Lung (tissue), 12 donors: Measurements from ENCODE around the gene SDK1. TPM values are rescaled to one million over a fixed set of nuclear protein-coding genes. Genes with fewer than 3 reads are reported as not detected.

Source experiments
- ATAC-seq: fragments of 200-7000 bp; cut with Tn5 transposase; one replicate; pipeline ENCODE4 v1.9.1; 2020; ENCODE audit warnings: moderate number of reproducible peaks; ENCODE audit not compliant: insufficient read depth, low FRiP score
- DNase-seq, 3 donors: peaks; one replicate each; pipeline ENCODE4 v3.0.0-alpha.2; 2013 to 2017
- H3K27ac ChIP-seq, 2 donors: one replicate each; pipeline ENCODE4 v1.5.1; 2013; ENCODE audit warnings: mild to moderate bottlenecking in 2 of 2, moderate library complexity in 2 of 2, control low read depth in 1 of 2, inconsistent platforms in 1 of 2, low read depth in 1 of 2, low read length in 1 of 2
- H3K27me3 ChIP-seq, 3 donors: one replicate each; pipeline ENCODE4 v1.5.1; 2013; ENCODE audit warnings: low read length in 2 of 3; ENCODE audit not compliant: control insufficient read depth in 3 of 3, insufficient read depth in 3 of 3
- H3K36me3 ChIP-seq, 4 donors: one replicate each; pipeline ENCODE4 v1.5.1; 2013; ENCODE audit warnings: low read length in 4 of 4, mild to moderate bottlenecking in 1 of 4, moderate library complexity in 1 of 4; ENCODE audit not compliant: control insufficient read depth in 4 of 4, insufficient read depth in 4 of 4
- H3K4me1 ChIP-seq, 5 donors: one replicate each; pipeline ENCODE4 v1.5.1; 2013; ENCODE audit warnings: low read length in 5 of 5, mild to moderate bottlenecking in 2 of 5, moderate library complexity in 1 of 5; ENCODE audit not compliant: control insufficient read depth in 5 of 5, insufficient read depth in 5 of 5
- H3K4me3 ChIP-seq: one replicate; pipeline ENCODE4 v1.5.1; 2013; ENCODE audit warnings: mild to moderate bottlenecking, control low read depth, moderate library complexity
- H3K9ac ChIP-seq, 2 donors: one replicate each; pipeline ENCODE4 v1.5.1; 2013; ENCODE audit warnings: low read length in 2 of 2, control low read depth in 1 of 2; ENCODE audit not compliant: insufficient read depth in 1 of 2
- H3K9me3 ChIP-seq, 4 donors: one replicate each; pipeline ENCODE4 v1.5.1; 2013; ENCODE audit warnings: low read length in 3 of 4, mild to moderate bottlenecking in 1 of 4, moderate library complexity in 1 of 4; ENCODE audit not compliant: control insufficient read depth in 4 of 4, insufficient read depth in 3 of 4
- CTCF ChIP-seq: IDR thresholded peaks from 2 replicates; pipeline ENCODE4 v1.5.1; 2012; ENCODE audit warnings: mild to moderate bottlenecking; ENCODE audit errors: control extremely low read depth, extremely low read depth
- WGBS, 2 donors: extraction: QIAGEN DNeasy Blood & Tissue Kit; methylation state at CpG; one replicate each; pipeline ENCODE4 v1.1.7; 2013; 5-methylcytosine and 5-hydroxymethylcytosine counted together
- polyA plus RNA-seq, 2 donors: library from polyadenylated mRNA; stranded (reverse); fragments of 200-250 nt; gene quantifications; one replicate each; pipeline ENCODE4 v1.2.1, GENCODE V29; 2013
- total RNA-seq, 2 donors: library from RNA; depleted of rRNA in 1 of 2; stranded (reverse); fragments of >200 nt in 1 of 2; gene quantifications; one replicate each; pipeline ENCODE4 v1.2.1, GENCODE V29; 2014 to 2021
- donor health status: control.
- donor health status: control.
- donor health status: Bipolar disorder and iron deficiency.
- donor health status: healthy.
- donor health status: DM: yes; HTN: yes; CAD: no.

The SDK1 gene
- total and polyA plus RNA-seq, 4 donors = 3.7 to 30.1 (median 12.7) TPM

GRCh38 chr7:3429981-3430380 is 128.9 kb downstream of the SDK1 start:
- no peaks in the 10 kb centered on the region for H3K4me1 ChIP-seq
- TF ChIP-seq CTCF = no peak
- H3K9me3 ChIP-seq = no peaks in the 10 kb centered on the region
- no peak overlapping the region for H3K9ac ChIP-seq
- H3K27me3 ChIP-seq = no peaks in the 10 kb centered on the region
- H3K4me3 ChIP-seq = no peak overlapping the region
- no peak overlapping the region for H3K27ac ChIP-seq
- DNase-seq (no peak), ATAC-seq (no peak)
- no peaks in the 10 kb centered on the region for H3K36me3 ChIP-seq
- WGBS, 2 donors = 90 to 92% methylated on average over 4 of the region's 4 CpGs

- Histone ChIP-seq H3K4me1 (no peaks in the 10 kb centered on the region), H3K9ac (no peak overlapping the region), H3K9me3 (no peaks in the 10 kb centered on the region), H3K36me3 (no peaks in the 10 kb centered on the region), H3K27me3 (no peaks in the 10 kb centered on the region), H3K27ac (no peak overlapping the region), H3K4me3 (no peak overlapping the region)
- ATAC-seq (no peak), DNase-seq (no peak)
- TF ChIP-seq CTCF = no peak
- 82 to 90% methylated on average over 7 of the region's 7 CpGs for WGBS, 2 donors
Observed at GRCh38 chr7:3430588-3430987, 129.5 kb downstream of the SDK1 start.

DNA sequence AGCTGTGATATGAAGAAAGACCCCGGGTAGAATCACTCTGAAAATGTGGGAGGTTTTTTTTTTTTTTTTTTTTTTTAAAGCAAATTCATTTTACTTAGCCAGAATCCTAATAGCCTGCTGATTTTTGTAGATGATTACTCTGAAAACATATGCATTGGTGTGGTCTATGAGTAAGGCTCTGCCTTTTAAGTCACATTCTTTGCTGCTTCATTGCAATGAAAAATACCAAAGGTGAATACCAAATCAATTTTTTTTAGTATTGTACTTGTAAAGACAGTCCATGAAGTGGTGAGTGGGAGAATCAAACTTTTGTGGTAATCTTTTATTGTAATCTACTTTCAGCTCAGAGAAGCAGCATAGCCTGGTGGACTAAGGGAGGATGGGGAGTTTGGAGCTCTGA is 130.3 kb downstream of the SDK1 start:
- Histone ChIP-seq H3K36me3 (no peaks in the 10 kb centered on the region), H3K27me3 (no peaks in the 10 kb centered on the region), H3K4me3 (no peak overlapping the region), H3K9me3 (no peaks in the 10 kb centered on the region), H3K4me1 (no peaks in the 10 kb centered on the region), H3K27ac (no peak overlapping the region), H3K9ac (no peak overlapping the region)
- ATAC-seq = no peak
- WGBS, 2 donors = 76 to 85% methylated on average over 1 of the region's 1 CpG
- no peak for TF ChIP-seq CTCF
- DNase-seq = no peak

GRCh38 chr7:3432911-3433310 is 131.9 kb downstream of the SDK1 start:
- DNase-seq = no peak
- no peak for ATAC-seq
- Histone ChIP-seq H3K9ac (no peak overlapping the region), H3K27ac (no peak overlapping the region), H3K4me1 (no peaks in the 10 kb centered on the region), H3K4me3 (no peak overlapping the region), H3K27me3 (no peaks in the 10 kb centered on the region), H3K9me3 (no peaks in the 10 kb centered on the region), H3K36me3 (no peaks in the 10 kb centered on the region)
- WGBS, 2 donors = 83 to 92% methylated on average over 4 of the region's 4 CpGs
- no peak for TF ChIP-seq CTCF
